Keratinocyte (primary cell): ENCODE measurements around the gene SMTN. TPM values are rescaled to one million over a fixed set of nuclear protein-coding genes. Genes with fewer than 3 reads are reported as not detected.

Experiments
- DNase-seq: peaks from one replicate; pipeline ENCODE4 v3.0.0-alpha.2; 2011; ENCODE audit warnings: low read depth, missing footprints, low spot score
- FAIRE-seq: peaks from 2 replicates; lab custom pipeline; 2011; peaks lifted over from hg19 to GRCh38; lab: Jason Lieb, UNC
- H2AFZ ChIP-seq: 2 replicates; pipeline ENCODE4 v1.6.0; 2012; ENCODE audit warnings: low read length, control low read depth, inconsistent platforms; ENCODE audit not compliant: control insufficient read depth
- H3K27ac ChIP-seq: 2 replicates; pipeline ENCODE4 v1.5.1; 2011; ENCODE audit warnings: low read length; ENCODE audit not compliant: control insufficient read depth, insufficient read depth
- H3K27me3 ChIP-seq: 3 replicates; pipeline ENCODE4 v1.6.0; 2011; ENCODE audit warnings: low read length; ENCODE audit not compliant: control insufficient read depth, insufficient read depth; ENCODE audit errors: extremely low read depth
- H3K36me3 ChIP-seq, 2 experiments: 2 replicates in 1 of 2; 3 replicates in 1 of 2; pipeline ENCODE4 v1.5.1; 2011; ENCODE audit warnings: low read length in 2 of 2, mild to moderate bottlenecking in 1 of 2; ENCODE audit not compliant: control insufficient read depth in 2 of 2, insufficient read depth in 2 of 2; ENCODE audit errors: extremely low read depth in 1 of 2
- H3K4me1 ChIP-seq: 3 replicates; pipeline ENCODE4 v1.5.1; 2011; ENCODE audit warnings: low read length; ENCODE audit not compliant: control insufficient read depth, insufficient read depth; ENCODE audit errors: extremely low read depth
- H3K4me2 ChIP-seq: 3 replicates; pipeline ENCODE4 v1.6.0; 2011; ENCODE audit warnings: low read depth, low read length; ENCODE audit not compliant: control insufficient read depth, insufficient read depth; ENCODE audit errors: extremely low read depth
- H3K4me3 ChIP-seq, 3 experiments: fragments of 200-600 bp in 1 of 3; sonication (generic) in 1 of 3; 2 replicates in 2 of 3; 3 replicates in 1 of 3; pipeline ENCODE4 v1.5.1; 2011 to 2016; ENCODE audit warnings: low read length in 3 of 3, mild to moderate bottlenecking in 3 of 3, control low read depth in 2 of 3, inconsistent platforms in 1 of 3, low read depth in 1 of 3, mixed read lengths in 1 of 3, mixed run types in 1 of 3, moderate library complexity in 1 of 3; ENCODE audit not compliant: control insufficient read depth in 2 of 3, insufficient read depth in 2 of 3; ENCODE audit errors: extremely low read depth in 1 of 3
- H3K79me2 ChIP-seq: 2 replicates; pipeline ENCODE4 v1.6.0; 2012; ENCODE audit warnings: low read length; ENCODE audit not compliant: control insufficient read depth, insufficient read depth
- H3K9ac ChIP-seq: 3 replicates; pipeline ENCODE4 v1.6.0; 2011; ENCODE audit warnings: low read length; ENCODE audit not compliant: control insufficient read depth, insufficient read depth; ENCODE audit errors: extremely low read depth
- H3K9me1 ChIP-seq: 3 replicates; pipeline ENCODE4 v1.6.0; 2011; ENCODE audit warnings: low read length; ENCODE audit not compliant: control insufficient read depth, insufficient read depth; ENCODE audit errors: extremely low read depth
- H3K9me3 ChIP-seq: 2 replicates; pipeline ENCODE4 v1.5.1; 2012; ENCODE audit warnings: low read depth, low read length; ENCODE audit not compliant: control insufficient read depth
- H4K20me1 ChIP-seq: 3 replicates; pipeline ENCODE4 v1.6.0; 2011; ENCODE audit warnings: low read length; ENCODE audit not compliant: control insufficient read depth, insufficient read depth; ENCODE audit errors: extremely low read depth
- CTCF ChIP-seq, 3 experiments: IDR thresholded peaks in 1 of 3; conservative IDR thresholded peaks in 1 of 3; optimal IDR thresholded peaks in 1 of 3; 2 replicates in 2 of 3; 3 replicates in 1 of 3; pipeline versions ENCODE3 to v1.5.1; 2011; ENCODE audit warnings: low read length in 3 of 3, mild to moderate bottlenecking in 3 of 3, moderate library complexity in 2 of 3, control low read depth in 1 of 3, inconsistent platforms in 1 of 3; ENCODE audit not compliant: insufficient read depth in 2 of 3; ENCODE audit errors: extremely low read depth in 1 of 3
- EZH2 ChIP-seq: IDR thresholded peaks from one replicate; pipeline ENCODE4 v1.6.1; 2012; ENCODE audit warnings: inconsistent platforms, mild to moderate bottlenecking, low read length, moderate library complexity
- dilution Hi-C: fragments of 300-500 bp; cut with MboI; formaldehyde crosslinking; loops from one replicate; pipeline ENCODE4 v1.7.0; 2020; ENCODE audit warnings: low sequenced_read_pairs; ENCODE audit not compliant: extremely low pct_ligation_motif_present
- polyA plus RNA-seq, 5 experiments: library from polyadenylated mRNA; depleted of rRNA in 3 of 5; stranded (reverse) in 3 of 5; stranded (forward) in 1 of 5; unstranded in 1 of 5; fragments of >200 nt; gene quantifications; 1 replicate in 1 of 5; 2 replicates in 3 of 5; 3 replicates in 1 of 5; pipeline versions ENCODE4 v1.2.1 to v1.2.3, GENCODE V29; 2011 to 2012; ENCODE audit warnings: missing spikeins in 2 of 5, low read depth in 1 of 5, low replicate concordance in 1 of 5

SMTN gene
- polyA plus RNA-seq, 1 donor (not counting 4 experiments of a cell fraction or from before 2014, with no cell fraction given), result 61.2 TPM

GRCh38 chr22:31094741-31095140 lies 13.6 kb downstream of the SMTN start:
- Histone ChIP-seq H3K27ac (no peak overlapping the region), H3K4me1 (no peaks in the 10 kb centered on the region), H3K27me3 (no peaks in the 10 kb centered on the region), H4K20me1 (peaks cover 14% of the 10 kb centered on the region), H3K9me1 (no peaks in the 10 kb centered on the region), H3K9me3 (no peaks in the 10 kb centered on the region), H3K79me2 (peaks cover 19% of the 10 kb centered on the region), H3K4me3 (no peak overlapping the region), H3K36me3 (peaks cover 74 to 79% of the 10 kb centered on the region in 2 experiments), H3K4me2 (no peak overlapping the region), H2AFZ (no peak overlapping the region), H3K9ac (no peak overlapping the region)
- DNase-seq, result no peak
- dilution Hi-C loops, result no loop called here
- no peak for FAIRE-seq
- TF ChIP-seq CTCF (optimal IDR thresholded peaks at IDR 0.05 in 1 of 3, IDR thresholded peaks at IDR 0.05 in 1 of 3, conservative IDR thresholded peaks at IDR 0.05 in 1 of 3; ENCODE audit: extremely low read depth in 1 of 3, insufficient read depth in 2 of 3, low read length in 3 of 3), result no peak
- TF ChIP-seq EZH2, result no peak

GRCh38 chr22:31095637-31096249 lies 14.6 kb downstream of the SMTN start:
- FAIRE-seq, result no peak
- no peaks in the 10 kb centered on the region for H3K9me1 ChIP-seq
- no peak overlapping the region for H3K27ac ChIP-seq
- H3K9ac ChIP-seq, result no peak overlapping the region
- no peak overlapping the region for H3K4me2 ChIP-seq
- H3K9me3 ChIP-seq, result no peaks in the 10 kb centered on the region
- DNase-seq, result no peak
- H2AFZ ChIP-seq, result no peak overlapping the region
- TF ChIP-seq CTCF (optimal IDR thresholded peaks at IDR 0.05 in 1 of 3, IDR thresholded peaks at IDR 0.05 in 1 of 3, conservative IDR thresholded peaks at IDR 0.05 in 1 of 3; ENCODE audit: extremely low read depth in 1 of 3, insufficient read depth in 2 of 3, low read length in 3 of 3), result no peak
- TF ChIP-seq EZH2, result no peak
- H4K20me1 ChIP-seq, result peaks cover 12% of the 10 kb centered on the region
- no peaks in the 10 kb centered on the region for H3K4me1 ChIP-seq
- H3K79me2 ChIP-seq, result peaks cover 17% of the 10 kb centered on the region
- H3K4me3 ChIP-seq, result no peak overlapping the region
- peaks cover 71 to 74% of the 10 kb centered on the region in 2 experiments for H3K36me3 ChIP-seq
- dilution Hi-C loops, result no loop called here
- no peaks in the 10 kb centered on the region for H3K27me3 ChIP-seq
